IMR-90 (cell line): ENCODE data around the gene SLC4A2. TPM values are rescaled to one million over a fixed set of nuclear protein-coding genes. Genes with fewer than 3 reads are reported as not detected.

ENCODE experiments used
- ATAC-seq: fragments of 200-7000 bp; cut with Tn5 transposase; 2 replicates; pipeline ENCODE4 v1.9.1; 2020; ENCODE audit warnings: low read depth, mild to moderate bottlenecking, moderate library complexity
- BruUV-seq: library from RNA; stranded (reverse); fragments of 400-500 nt; replicated peaks from 2 replicates; lab custom pipeline; 2021; lab: Mats Ljungman, UMichigan
- CTCF ChIA-PET: fragments of 300-600 bp; formaldehyde crosslinking; extraction: SDS; loops from one replicate; lab custom pipeline; 2021; ENCODE audit warnings: antibody characterized with exemption; lab: Yijun Ruan, JAX
- POLR2A ChIA-PET: fragments of 300-600 bp; sonication (Branson Sonifier 250); formaldehyde crosslinking; loops from one replicate; lab custom pipeline; 2022; ENCODE audit warnings: antibody characterized with exemption; ENCODE audit not compliant: unreplicated experiment; lab: Charles Lee
- DNase-seq: peaks from one replicate; pipeline ENCODE4 v3.0.0; 2013
- H2AFZ ChIP-seq: replicated peaks from 2 replicates; pipeline ENCODE3; 2013; ENCODE audit warnings: low read length, mild to moderate bottlenecking; ENCODE audit not compliant: poor library complexity
- H2AK5ac ChIP-seq: 2 replicates; pipeline ENCODE4 v1.6.1; 2013; ENCODE audit warnings: low read depth, low read length, inconsistent platforms
- H2AK9ac ChIP-seq: replicated peaks from 2 replicates; pipeline ENCODE3; 2013; ENCODE audit warnings: mild to moderate bottlenecking, low read depth, low read length, moderate library complexity; ENCODE audit not compliant: poor library complexity
- H2BK120ac ChIP-seq: 2 replicates; pipeline ENCODE4 v1.6.1; 2013; ENCODE audit warnings: low read depth, low read length, inconsistent platforms
- H2BK15ac ChIP-seq: 3 replicates; pipeline ENCODE4 v1.6.1; 2013; ENCODE audit warnings: low read depth, low read length, inconsistent platforms
- H2BK20ac ChIP-seq: 2 replicates; pipeline ENCODE4 v1.6.1; 2013; ENCODE audit warnings: low read depth, mild to moderate bottlenecking, inconsistent platforms, low read length, moderate library complexity
- H2BK5ac ChIP-seq: 2 replicates; pipeline ENCODE4 v1.6.1; 2013; ENCODE audit warnings: mild to moderate bottlenecking, low read depth, low read length, inconsistent platforms; ENCODE audit not compliant: poor library complexity, severe bottlenecking
- H3K14ac ChIP-seq: replicated peaks from 2 replicates; pipeline ENCODE4 v1.6.1; 2013; ENCODE audit warnings: low read depth, low read length, inconsistent platforms
- H3K18ac ChIP-seq: 2 replicates; pipeline ENCODE4 v1.6.1; 2013; ENCODE audit warnings: low read depth, low read length, control low read depth
- H3K23ac ChIP-seq: 2 replicates; pipeline ENCODE4 v1.6.1; 2013; ENCODE audit warnings: low read depth, low read length, inconsistent platforms
- H3K27ac ChIP-seq: 2 replicates; pipeline ENCODE4 v1.5.1; 2013; ENCODE audit warnings: mild to moderate bottlenecking, control low read depth, low read length; ENCODE audit not compliant: insufficient read depth
- H3K27me3 ChIP-seq: 2 replicates; pipeline ENCODE4 v1.6.1; 2013; ENCODE audit warnings: low read length; ENCODE audit not compliant: control insufficient read depth, insufficient read depth
- H3K36me3 ChIP-seq: 2 replicates; pipeline ENCODE4 v1.6.1; 2013; ENCODE audit warnings: low read length, mixed read lengths; ENCODE audit not compliant: control insufficient read depth, insufficient read depth
- H3K4ac ChIP-seq: 2 replicates; pipeline ENCODE4 v1.6.1; 2013; ENCODE audit warnings: low read depth, low read length, inconsistent platforms
- H3K4me1 ChIP-seq: 2 replicates; pipeline ENCODE4 v1.6.1; 2013; ENCODE audit warnings: low read length, mixed read lengths; ENCODE audit not compliant: control insufficient read depth, insufficient read depth
- H3K4me2 ChIP-seq: 2 replicates; pipeline ENCODE4 v1.6.1; 2013; ENCODE audit warnings: low read depth, mild to moderate bottlenecking, control low read depth, low read length, moderate library complexity
- H3K4me3 ChIP-seq: 2 replicates; pipeline ENCODE4 v1.5.1; 2013; ENCODE audit warnings: low read depth, mild to moderate bottlenecking, control low read depth, low read length, moderate library complexity; ENCODE audit not compliant: insufficient read depth
- H3K56ac ChIP-seq: 2 replicates; pipeline ENCODE4 v1.6.1; 2013; ENCODE audit warnings: low read length, inconsistent platforms; ENCODE audit not compliant: insufficient read depth; ENCODE audit errors: extremely low read depth
- H3K79me1 ChIP-seq, 2 experiments: 2 replicates each; pipeline ENCODE4 v1.6.1; 2013; ENCODE audit warnings: low read length in 2 of 2, inconsistent platforms in 1 of 2, low read depth in 1 of 2
- H3K9ac ChIP-seq: 2 replicates; pipeline ENCODE4 v1.6.1; 2013; ENCODE audit warnings: low read depth, low read length, control low read depth
- H3K9me1 ChIP-seq: 2 replicates; pipeline ENCODE4 v1.6.1; 2013; ENCODE audit warnings: low read length, inconsistent platforms; ENCODE audit not compliant: insufficient read depth
- H3K9me3 ChIP-seq: 2 replicates; pipeline ENCODE4 v1.6.1; 2013; ENCODE audit warnings: low read length; ENCODE audit not compliant: control insufficient read depth, insufficient read depth
- H4K20me1 ChIP-seq: 2 replicates; pipeline ENCODE4 v1.6.1; 2013; ENCODE audit warnings: low read length, inconsistent platforms; ENCODE audit not compliant: insufficient read depth
- H4K5ac ChIP-seq: 2 replicates; pipeline ENCODE4 v1.6.1; 2013; ENCODE audit warnings: mild to moderate bottlenecking, low read depth, low read length, control low read depth
- H4K8ac ChIP-seq, 2 experiments: 2 replicates each; pipeline ENCODE4 v1.6.1; 2013; ENCODE audit warnings: low read depth in 2 of 2, low read length in 2 of 2, control low read depth in 1 of 2, inconsistent platforms in 1 of 2
- H4K91ac ChIP-seq: 2 replicates; pipeline ENCODE4 v1.6.1; 2013; ENCODE audit warnings: low read depth, low read length, inconsistent platforms; ENCODE audit not compliant: insufficient read depth
- BHLHE40 ChIP-seq: fragments of 150-350 bp; IDR thresholded peaks from 2 replicates; pipeline ENCODE4 v1.6.1; 2016; ENCODE audit warnings: mild to moderate bottlenecking, low read depth, low read length
- CEBPB ChIP-seq: IDR thresholded peaks from 2 replicates; pipeline ENCODE4 v1.6.1; 2012; ENCODE audit warnings: low read depth, low read length, improper control_type of control experiment
- CHD1 ChIP-seq: IDR thresholded peaks from 2 replicates; pipeline ENCODE4 v1.6.1; 2012; ENCODE audit warnings: low read depth, low read length, improper control_type of control experiment
- ELK1 ChIP-seq: fragments of 150-350 bp; IDR thresholded peaks from 2 replicates; pipeline ENCODE4 v1.6.1; 2016; ENCODE audit warnings: low read depth, mild to moderate bottlenecking, low read length, moderate library complexity, borderline replicate concordance
- FOS ChIP-seq: fragments of 150-350 bp; IDR thresholded peaks from 2 replicates; pipeline ENCODE4 v1.6.1; 2016; ENCODE audit warnings: low read depth, low read length
- MAFK ChIP-seq: IDR thresholded peaks from 2 replicates; pipeline ENCODE4 v1.6.1; 2012; ENCODE audit warnings: low read depth, low read length, improper control_type of control experiment
- MXI1 ChIP-seq: IDR thresholded peaks from 2 replicates; pipeline ENCODE4 v1.6.1; 2012; ENCODE audit warnings: low read depth, mild to moderate bottlenecking, low read length, moderate library complexity, borderline replicate concordance
- NFE2L2 ChIP-seq: fragments of 150-350 bp; IDR thresholded peaks from 2 replicates; pipeline ENCODE4 v1.6.1; 2016; ENCODE audit warnings: low read depth, mild to moderate bottlenecking, low read length
- POLR2A ChIP-seq: IDR thresholded peaks from 2 replicates; pipeline ENCODE4 v1.6.1; 2012; ENCODE audit warnings: mild to moderate bottlenecking, low read depth, low read length
- RAD21 ChIP-seq: IDR thresholded peaks from 2 replicates; pipeline ENCODE4 v1.6.1; 2012; ENCODE audit warnings: low read length, improper control_type of control experiment
- RCOR1 ChIP-seq: IDR thresholded peaks from 2 replicates; pipeline ENCODE4 v1.6.1; 2012; ENCODE audit warnings: mild to moderate bottlenecking, low read length, improper control_type of control experiment; ENCODE audit not compliant: insufficient replicate concordance
- RFX5 ChIP-seq: IDR thresholded peaks from 2 replicates; pipeline ENCODE4 v1.8.0; 2012; ENCODE audit warnings: low read depth, mild to moderate bottlenecking, low read length, moderate library complexity
- SMC3 ChIP-seq: fragments of 150-350 bp; IDR thresholded peaks from 2 replicates; pipeline ENCODE4 v1.6.1; 2016; ENCODE audit warnings: low read depth, mild to moderate bottlenecking, antibody characterized with exemption, low read length, moderate library complexity
- USF2 ChIP-seq: fragments of 150-350 bp; IDR thresholded peaks from 2 replicates; pipeline ENCODE4 v1.6.1; 2017; ENCODE audit warnings: mild to moderate bottlenecking, antibody characterized with exemption, low read length, low read depth
- WGBS, 2 experiments: methylation state at CpG; one replicate each; pipeline versions ENCODE4 v1.1.5 to v1.1.7; 2013; ENCODE audit warnings: missing lambda C conversion rate in 2 of 2; ENCODE audit not compliant: insufficient read length in 1 of 2; ENCODE audit errors: extremely low coverage in 2 of 2; 5-methylcytosine and 5-hydroxymethylcytosine counted together
- dilution Hi-C: fragments of 300-500 bp; cut with HindIII; formaldehyde crosslinking; loops from one replicate; pipeline ENCODE4 v1.14.3; 2018; ENCODE audit warnings: low sequenced_read_pairs; ENCODE audit not compliant: unreplicated experiment
- in situ Hi-C: fragments of 300-500 bp; cut with MboI; formaldehyde crosslinking; loops from 3 replicates; pipeline ENCODE4 v1.14.3; 2019; ENCODE audit warnings: low sequenced_read_pairs, inconsistent platforms, mixed read lengths
- intact Hi-C: fragments of 100-400 bp; cut with micrococcal nuclease; formaldehyde crosslinking; loops from 2 replicates; pipeline ENCODE4 v1.10.0; 2022
- polyA plus RNA-seq, 3 experiments: library from polyadenylated mRNA; depleted of rRNA; stranded (reverse); fragments of >200 nt; gene quantifications; 2 replicates each; pipeline ENCODE4 v1.2.3, GENCODE V29; 2012; ENCODE audit warnings: low replicate concordance in 1 of 3
- total RNA-seq: library from RNA; depleted of rRNA; stranded (reverse); fragments of >200 nt; gene quantifications from 2 replicates; pipeline ENCODE4 v1.2.3, GENCODE V29; 2012

SLC4A2 gene
- total and polyA plus RNA-seq, 2 of the 4 experiments (the other 2 are of a cell fraction), result 29.6 to 91.0 TPM

GRCh38 chr7:151028131-151028947, 31.1 kb upstream of the SLC4A2 start, which contains the start of gene ABCB8:
TSS of gene ABCB8 (plus strand) at chr7:151028450. CDS start at chr7:151028516, 66 bp downstream.
- peak within 1 kb of the TSS; percentile 74 for H2AK9ac ChIP-seq
- ATAC-seq, result peak; percentile 96
- peak within 1 kb of the TSS; percentile 67 for H4K91ac ChIP-seq
- peaks cover 1% of the 10 kb centered on the region; the same call in 1 of the 2 replicates for H3K36me3 ChIP-seq
- peak within 1 kb of the TSS; percentile 64 for H3K4me2 ChIP-seq
- dilution Hi-C loops, result no loop called here
- H4K8ac ChIP-seq, result peak within 1 kb of the TSS; percentile 87 to 88
- peak within 1 kb of the TSS; percentile 77 for H3K4ac ChIP-seq
- in situ Hi-C loops, result no loop called here
- H3K9me3 ChIP-seq, result no peaks in the 10 kb centered on the region
- peaks cover 10 to 23% of the 10 kb centered on the region in 2 experiments; a peak in 3 of 4 replicates for H3K79me1 ChIP-seq
- H2BK20ac ChIP-seq, result 0 out of 2 replicates have a peak within 1 kb of the TSS, but pooled peaks have one; percentile 67
- peak within 1 kb of the TSS; percentile 58 for H3K9ac ChIP-seq
- H3K4me1 ChIP-seq, result no peaks in the 10 kb centered on the region
- peak within 1 kb of the TSS; percentile 27; the same call in 1 of the 2 replicates for H3K23ac ChIP-seq
- H3K18ac ChIP-seq, result no peak within 1 kb of the TSS
- H3K27me3 ChIP-seq, result peaks cover 4% of the 10 kb centered on the region
- H3K4me3 ChIP-seq, result peak within 1 kb of the TSS; percentile 71
- H3K56ac ChIP-seq, result no peak within 1 kb of the TSS
- intact Hi-C loops, result loop anchor here (1.0 to 2.0 kb wide), 2 partner anchors 58 to 83 kb away; partner anchors contain the start of gene AGAP3
- peak within 1 kb of the TSS; percentile 65 for H3K27ac ChIP-seq
- H4K5ac ChIP-seq, result peak within 1 kb of the TSS; percentile 39
- H2AFZ ChIP-seq, result peak within 1 kb of the TSS; percentile 91
- H3K9me1 ChIP-seq, result no peaks in the 10 kb centered on the region
- CTCF ChIA-PET, result interaction anchor here (0.6 to 1.2 kb wide), 6 partner anchors 10 to 85 kb away, joined by 3 to 8 read pairs (median 4); no protein-coding TSS in a partner anchor
- DNase-seq, result peak; percentile 98
- POLR2A ChIA-PET, result no interaction called here
- H2BK5ac ChIP-seq, result peak within 1 kb of the TSS; percentile 65
- TSS peak; percentile 48 for BruUV-seq
- H2BK15ac ChIP-seq, result no peak within 1 kb of the TSS
- H4K20me1 ChIP-seq, result no peaks in the 10 kb centered on the region
- H2BK120ac ChIP-seq, result peak within 1 kb of the TSS; percentile 30; the same call in 1 of the 2 replicates
- H2AK5ac ChIP-seq, result peak within 1 kb of the TSS; percentile 23
- H3K14ac ChIP-seq, result peak within 1 kb of the TSS; percentile 87; the same call in 1 of the 2 replicates
- 0% methylated on average over 19 of the region's 53 CpGs; no CpG with 5 or more reads in 1 of the 2 experiments for WGBS, 2 experiments
- TF ChIP-seq SMC3, result no peak
- TF ChIP-seq USF2, result no peak
- no peak for TF ChIP-seq CHD1
- TF ChIP-seq FOS, result peak; percentile 65; the same call in 1 of the 2 replicates
- TF ChIP-seq RCOR1, result no peak
- no peak for TF ChIP-seq ELK1
- peak; percentile 55 for TF ChIP-seq MAFK
- peak; percentile 33 for TF ChIP-seq RAD21
- TF ChIP-seq MXI1, result peak; percentile 60; the same call in 1 of the 2 replicates
- 0 out of 2 replicates have a peak, but pooled peaks have one; percentile 40 for TF ChIP-seq BHLHE40
- TF ChIP-seq POLR2A, result peak; percentile 85
- no peak for TF ChIP-seq NFE2L2
- TF ChIP-seq RFX5, result no peak
- TF ChIP-seq CEBPB, result 0 out of 2 replicates have a peak, but pooled peaks have one; percentile 3
